RKO (cell line): Measurements from ENCODE around the gene PLP2.

Source experiments
- DNase-seq: peaks from one replicate; pipeline ENCODE4 v3.0.0-alpha.2; 2016; ENCODE audit warnings: low spot score

Gene PLP2

GRCh38 chrX:49186125-49187027 lies 14.7 kb downstream of the PLP2 start, which contains the start of gene PRICKLE3:
Gene PRICKLE3, minus strand, starts transcription at chrX:49186373. Its CDS starts 76 bp downstream, at chrX:49186297.
- DNase-seq, result peak; percentile 81

DNA sequence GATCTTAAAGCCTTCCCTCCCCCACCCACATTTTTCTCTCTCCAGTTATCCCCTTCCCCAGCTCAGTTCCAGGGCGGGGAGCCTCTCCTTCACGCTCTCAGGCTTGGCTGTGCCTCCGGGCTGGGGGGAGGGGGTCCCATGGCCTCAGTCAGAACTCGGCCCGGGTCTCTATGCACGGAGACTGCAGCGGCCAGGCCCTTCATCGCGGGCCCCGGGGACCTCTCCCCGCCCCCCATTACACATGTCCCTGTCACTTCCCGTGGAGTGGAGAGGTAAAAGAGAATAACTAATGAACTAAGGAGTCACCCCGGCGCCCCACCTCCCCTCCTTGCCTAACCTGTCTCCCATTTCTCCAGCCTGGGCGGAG lies 15.3 kb downstream of the PLP2 start:
- DNase-seq, result no peak

DNA sequence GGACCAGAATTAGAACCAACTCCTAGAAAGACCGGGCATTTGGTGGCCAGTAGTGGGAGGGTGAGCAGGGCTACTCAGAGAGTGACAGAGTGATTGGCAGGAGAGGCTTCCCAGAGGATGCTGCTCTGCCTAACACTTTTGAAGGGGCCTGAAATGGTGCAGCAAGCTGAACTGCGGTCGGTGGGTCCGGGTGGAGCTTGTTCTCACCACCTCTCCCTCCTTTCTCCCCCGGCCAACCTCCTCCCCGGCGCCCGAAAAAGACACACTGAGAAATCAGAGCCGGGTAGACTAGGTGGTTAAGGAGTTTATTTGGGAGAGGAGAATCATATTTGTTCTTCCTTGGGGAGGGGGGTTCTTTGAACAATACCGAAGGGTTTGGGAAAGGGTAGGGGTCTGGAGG lies 15.8 kb downstream of the PLP2 start:
- no peak for DNase-seq

- no peak for DNase-seq
Measured at GRCh38 chrX:49188468-49189076, 16.9 kb downstream of the PLP2 start.

DNA sequence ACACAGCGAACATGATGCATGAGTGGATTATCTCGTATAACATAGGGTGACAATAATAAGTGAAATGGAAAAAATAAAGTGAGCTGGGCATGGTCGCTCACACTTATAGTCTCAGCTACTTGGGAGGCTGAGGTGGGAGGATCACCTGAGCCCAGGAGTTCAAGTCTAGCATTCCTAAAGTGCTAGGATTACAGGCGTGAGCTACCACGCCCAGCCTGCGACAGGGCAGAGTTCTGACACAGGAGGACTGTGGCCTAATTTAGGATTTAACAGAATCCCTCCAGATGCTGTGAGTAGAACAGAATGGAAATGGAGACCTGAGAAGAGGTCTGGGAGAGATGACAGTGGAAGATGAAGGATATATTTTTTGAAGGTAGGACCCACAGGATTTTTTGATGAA lies 17.9 kb downstream of the PLP2 start:
- no peak for DNase-seq

DNA sequence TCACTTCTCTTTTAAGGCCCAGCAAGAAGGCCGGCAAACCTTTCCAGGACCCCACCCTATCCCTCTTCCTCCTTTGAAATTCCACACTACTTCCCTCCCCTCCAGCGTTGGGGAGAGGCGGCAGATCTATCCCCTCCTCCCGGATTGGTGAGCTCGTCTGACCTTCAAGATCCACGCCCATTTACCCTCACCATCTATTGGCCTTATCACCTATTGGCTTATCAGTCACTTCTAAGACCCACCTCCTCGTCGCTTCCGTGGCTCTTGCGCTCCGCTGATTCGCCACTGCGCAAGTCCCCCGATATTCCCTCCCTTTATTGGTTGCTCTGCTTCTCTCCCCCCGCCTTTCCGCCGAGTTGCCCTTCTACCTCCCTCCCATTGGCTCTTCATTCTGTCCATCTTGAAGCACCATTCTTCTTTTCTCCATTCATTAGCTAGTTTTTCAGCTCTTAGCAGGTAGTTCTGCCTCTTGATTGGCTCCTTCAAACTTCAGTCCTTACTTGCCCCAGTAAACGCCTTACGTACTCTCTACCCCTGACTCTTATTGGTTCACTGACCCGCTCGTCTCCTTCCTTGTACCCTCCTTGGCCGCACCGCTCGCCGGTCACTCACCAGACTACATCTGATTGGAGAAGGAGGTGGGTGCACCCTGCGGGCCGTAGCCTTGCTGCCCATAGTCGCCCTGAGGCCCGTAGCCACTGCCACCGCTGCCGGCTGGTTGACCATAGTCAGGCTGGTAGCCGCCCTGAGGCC lies 19.3 kb downstream of the PLP2 start:
- peak; percentile 99 for DNase-seq

GRCh38 chrX:49191574-49192011 lies 19.9 kb downstream of the PLP2 start:
- no peak for DNase-seq

DNA sequence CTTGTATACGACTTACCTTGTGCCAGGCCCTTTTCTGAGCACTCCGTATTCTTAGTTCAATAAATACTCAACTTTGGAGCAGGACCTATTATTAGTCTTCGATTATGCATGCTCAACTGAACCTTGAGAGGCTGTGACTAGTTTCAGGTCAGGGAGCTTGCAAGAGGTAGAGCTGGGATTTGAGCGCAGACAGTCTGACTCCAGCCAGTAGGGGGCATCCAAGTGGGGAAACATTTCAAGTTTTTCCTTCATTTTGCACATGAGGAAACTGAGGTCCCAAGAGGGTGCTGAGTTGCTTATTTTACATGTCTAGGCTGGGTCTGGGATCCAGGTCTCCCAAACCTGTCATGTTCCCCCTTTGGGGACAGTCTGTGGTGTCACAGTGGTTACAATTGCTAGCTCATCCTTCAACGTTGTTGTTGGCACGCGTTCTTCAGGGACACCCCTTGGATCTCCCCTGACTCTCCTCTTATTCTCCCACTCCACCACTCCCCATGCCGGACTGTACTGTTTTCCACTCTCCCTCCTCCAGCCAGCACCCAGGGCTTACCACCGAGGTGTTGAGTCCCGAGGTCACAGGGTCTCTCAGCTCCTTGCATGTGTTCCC lies 21.1 kb downstream of the PLP2 start:
- DNase-seq, result no peak

DNA sequence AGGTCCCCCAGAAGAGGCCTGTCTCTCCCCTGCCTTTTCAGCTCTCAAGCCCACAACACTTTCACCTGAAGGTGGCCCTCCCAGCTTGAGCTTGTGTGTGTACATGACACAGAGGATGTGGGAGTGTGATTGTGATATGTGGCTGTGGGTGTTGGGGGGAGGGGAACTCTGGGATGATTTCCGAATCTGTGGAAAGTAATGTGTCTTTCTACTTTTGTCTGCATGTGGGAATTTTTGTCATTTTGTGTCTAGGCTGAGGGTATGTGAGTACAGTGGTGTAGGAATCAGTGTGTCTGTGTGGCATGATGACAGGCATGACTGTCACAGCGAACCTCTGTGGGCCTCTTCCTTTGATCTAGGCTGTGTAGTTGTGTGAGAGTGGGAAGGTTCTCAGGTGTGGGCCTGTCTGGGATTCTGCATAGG lies 21.9 kb downstream of the PLP2 start:
- no peak for DNase-seq

DNA sequence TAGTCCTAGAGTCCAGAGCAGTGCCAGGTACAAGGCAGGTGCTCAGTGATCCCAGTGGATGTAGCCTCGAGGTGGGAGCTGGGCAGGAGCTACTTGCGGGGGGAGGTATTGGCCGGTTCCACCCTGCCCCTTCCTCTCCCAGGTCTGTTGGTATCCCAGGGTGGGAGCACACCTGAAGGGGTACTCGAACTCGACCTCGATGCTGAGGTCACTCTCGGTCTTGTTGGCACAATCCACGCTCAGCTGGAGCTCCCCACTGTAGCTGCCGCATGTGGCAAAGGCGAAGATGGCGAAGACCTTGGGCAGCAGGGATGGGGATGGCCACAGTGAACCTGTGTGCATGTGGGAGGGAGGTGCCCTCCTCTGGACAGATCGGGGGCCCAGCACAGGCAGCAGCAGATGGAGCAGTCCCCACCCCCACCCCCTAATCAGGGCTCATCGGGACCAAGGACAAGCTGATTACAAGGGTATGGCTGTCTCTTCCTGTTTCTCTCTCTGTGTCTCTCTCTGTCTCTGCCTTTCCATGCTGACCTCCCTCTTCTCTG lies 25.9 kb downstream of the PLP2 start:
- no peak for DNase-seq

DNA sequence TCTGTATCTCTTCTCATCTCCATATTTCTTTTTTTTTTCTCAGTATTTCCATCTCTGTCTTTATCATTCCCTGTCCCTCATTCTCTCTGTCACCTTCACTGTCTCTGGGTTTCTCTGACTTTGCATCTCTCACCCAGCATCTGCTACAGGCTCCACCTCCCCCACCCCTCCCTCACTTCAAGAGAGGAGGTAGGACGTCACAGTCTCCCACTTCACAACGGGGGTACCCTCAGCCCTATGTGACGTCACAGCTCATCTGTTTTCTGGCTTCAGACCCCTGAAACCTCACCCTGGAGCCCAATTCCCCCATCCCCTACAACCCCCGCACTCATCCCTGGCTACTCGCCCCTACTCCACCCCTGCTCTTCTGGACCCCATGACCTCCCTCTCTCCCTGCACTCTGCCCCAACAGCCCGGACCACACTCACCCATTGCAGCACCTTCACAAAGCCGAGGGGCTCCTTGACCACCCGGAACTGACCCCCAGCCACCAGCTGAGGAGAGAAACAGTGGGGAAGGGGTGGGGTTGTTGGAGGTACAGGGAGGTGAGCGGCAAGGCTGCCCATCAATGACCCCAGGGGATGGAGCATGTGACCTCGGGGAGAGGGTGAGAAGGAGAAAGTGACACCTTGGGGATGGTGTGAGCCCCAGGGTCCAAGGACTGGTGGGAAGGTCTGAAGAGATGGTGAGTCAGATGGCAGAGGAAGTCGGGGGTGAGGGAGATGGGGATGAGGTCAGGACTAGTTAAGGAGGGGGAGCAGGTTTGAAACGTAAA lies 27.0 kb downstream of the PLP2 start:
- DNase-seq, result no peak

DNA sequence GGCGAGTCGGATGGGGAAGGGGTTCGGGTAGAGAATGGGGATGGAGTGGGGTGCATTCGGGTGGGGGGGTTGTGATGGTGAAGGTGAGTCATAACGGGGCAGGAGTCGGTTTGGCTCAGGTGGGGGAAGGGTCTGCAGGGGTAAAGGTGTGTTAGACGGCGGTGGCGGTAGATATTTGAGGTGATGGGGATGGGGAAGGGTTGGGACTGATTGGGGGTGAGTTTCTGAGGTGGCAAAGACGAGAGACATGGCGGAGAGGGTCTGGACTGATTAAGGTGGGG lies 27.6 kb downstream of the PLP2 start:
- DNase-seq, result no peak

GRCh38 chrX:49199906-49200771 lies 28.4 kb downstream of the PLP2 start, which contains the start of gene SYP:
Gene SYP, minus strand, starts transcription at chrX:49200193. Its CDS starts 7 bp downstream, at chrX:49200186.
- peak; percentile 86 for DNase-seq

- DNase-seq, result no peak
Measured at GRCh38 chrX:49202022-49202421, 30.3 kb downstream of the PLP2 start.

DNA sequence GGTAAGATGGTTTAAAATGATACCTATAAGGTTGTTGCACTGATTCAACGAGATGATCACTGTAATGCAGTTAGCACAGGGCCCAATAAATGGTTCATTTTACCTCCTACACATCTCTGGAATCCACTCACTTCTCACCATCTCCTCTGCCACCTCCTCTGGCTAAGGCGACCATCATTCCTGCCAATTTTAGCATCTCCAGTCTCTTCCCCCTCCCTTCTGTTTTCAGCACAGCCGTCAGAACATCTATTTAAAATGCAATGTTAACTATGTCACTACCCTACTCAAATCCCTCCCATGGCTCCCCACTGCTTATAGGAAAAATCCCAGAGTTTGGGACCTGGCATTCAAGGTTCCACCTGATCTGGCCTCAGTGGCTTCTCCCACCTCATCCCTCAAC lies 31.8 kb downstream of the PLP2 start:
- DNase-seq, result no peak

- DNase-seq, result no peak
Measured at GRCh38 chrX:49204017-49204416, 32.3 kb downstream of the PLP2 start.

- DNase-seq, result no peak
Measured at GRCh38 chrX:49204709-49205108, 33.0 kb downstream of the PLP2 start.

DNA sequence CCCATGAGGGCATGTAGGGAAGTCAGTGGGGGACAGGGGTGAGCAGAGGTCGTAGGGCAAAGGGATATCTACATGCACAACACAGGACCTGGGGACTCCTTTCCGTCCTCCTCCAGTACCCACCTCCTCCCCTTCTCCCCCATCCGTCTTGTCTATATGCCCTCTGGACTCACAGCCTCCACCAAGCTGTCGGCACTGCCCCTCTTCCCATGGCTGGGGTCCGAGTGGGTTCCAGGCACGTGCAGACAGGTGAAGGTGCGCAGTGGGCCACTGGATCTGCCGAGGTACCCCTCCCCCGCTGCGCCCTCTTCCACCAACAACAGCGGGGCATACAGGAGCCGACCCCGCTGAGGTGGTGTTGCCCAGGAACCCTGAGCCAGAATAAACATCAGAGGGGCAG lies 33.7 kb downstream of the PLP2 start:
- DNase-seq, result no peak

DNA sequence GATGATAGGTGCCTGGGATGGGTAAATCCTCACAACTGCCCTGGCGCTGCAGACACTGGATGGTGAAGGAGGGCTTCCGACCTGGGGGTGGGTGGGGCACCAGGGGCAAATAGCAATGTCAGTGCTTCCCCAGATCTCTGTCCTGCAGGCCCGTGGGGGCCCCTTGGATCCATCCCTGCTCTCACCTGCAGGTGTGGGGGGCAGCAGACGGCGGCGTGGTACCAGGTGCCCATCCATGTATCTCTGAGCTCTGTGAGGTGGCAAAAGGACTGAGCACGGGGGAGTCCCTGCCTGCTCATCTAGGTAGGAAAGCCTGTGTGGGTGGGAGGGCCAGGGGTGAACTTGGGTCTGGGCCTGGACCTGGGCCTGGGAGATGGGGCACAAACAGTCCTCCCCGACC lies 34.8 kb downstream of the PLP2 start:
- DNase-seq, result no peak

DNA sequence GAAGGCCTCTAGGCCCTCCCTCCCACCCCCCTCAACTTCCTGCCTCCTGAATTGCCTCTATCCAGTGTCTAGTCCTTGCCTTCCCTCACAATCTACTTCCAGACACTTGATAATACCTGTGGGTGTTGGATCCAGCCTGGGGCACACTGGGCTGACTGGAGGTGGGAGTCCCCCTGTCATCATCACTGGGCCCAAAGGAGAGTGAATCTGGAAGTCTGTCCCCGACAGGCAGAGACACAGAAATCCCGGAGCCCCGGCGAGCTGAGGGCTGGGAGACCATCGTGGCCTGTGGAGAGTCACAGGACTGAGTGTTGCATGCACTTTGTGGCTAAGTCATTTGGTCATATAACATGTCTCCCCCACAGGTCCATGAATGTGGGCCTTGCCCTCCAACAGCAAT lies 36.7 kb downstream of the PLP2 start:
- no peak for DNase-seq
